ENCODE results near the gene SCEL. TPM values are rescaled to one million over a fixed set of nuclear protein-coding genes. Genes with fewer than 3 reads are reported as not detected.
"Not testable (repeated sequence)": the region's sequence is repeated elsewhere in the genome, so short reads cannot be mapped to it uniquely, and the experiment has no call there.

SCEL gene
- total and polyA plus RNA-seq, 12 donors, result 0.07 to 7.7 (median 0.31) TPM; not detected in 7

GRCh38 chr13:77515785-77516184, 19.7 kb upstream of the SCEL start:
- H3K36me3 ChIP-seq (replicated peaks in 1 of 2), result no peaks in the 10 kb centered on the region
- no peaks in the 10 kb centered on the region for H3K27me3 ChIP-seq
- TF ChIP-seq POLR2A (IDR thresholded peaks at IDR 0.05) (no peak), CTCF (IDR thresholded peaks at IDR 0.05) (no peak)
- intact Hi-C loops (cut with DNase I), result no loop called here
- no peaks in the 10 kb centered on the region for H3K9me3 ChIP-seq (replicated peaks in 1 of 3)
- H3K4me1 ChIP-seq (replicated peaks in 1 of 2), result no peaks in the 10 kb centered on the region
- WGBS, 4 donors, result 70 to 89% (median 84%) methylated on average over 1 to 2 of the region's 2 CpGs
- H3K4me3 ChIP-seq, result no peak overlapping the region
- H3K27ac ChIP-seq, result no peak overlapping the region
- no peak for DNase-seq

- Histone ChIP-seq H3K27me3 (no peaks in the 10 kb centered on the region), H3K4me3 (no peak overlapping the region), H3K9me3 (replicated peaks in 1 of 3) (no peaks in the 10 kb centered on the region), H3K27ac (no peak overlapping the region), H3K4me1 (replicated peaks in 1 of 2) (no peaks in the 10 kb centered on the region), H3K36me3 (replicated peaks in 1 of 2) (no peaks in the 10 kb centered on the region)
- DNase-seq, result no peak
- 64 to 87% (median 72%) methylated on average over 4 of the region's 4 CpGs for WGBS, 4 donors
- no peak for TF ChIP-seq CTCF (IDR thresholded peaks at IDR 0.05)
- no peak for TF ChIP-seq POLR2A (IDR thresholded peaks at IDR 0.05)
- intact Hi-C loops (cut with DNase I), result no loop called here
Measured at GRCh38 chr13:77516342-77516789, 19.1 kb upstream of the SCEL start.

GRCh38 chr13:77518266-77518665, 17.2 kb upstream of the SCEL start:
- Histone ChIP-seq H3K27me3 (no peaks in the 10 kb centered on the region), H3K9me3 (replicated peaks in 1 of 3) (no peaks in the 10 kb centered on the region), H3K4me1 (replicated peaks in 1 of 2) (no peaks in the 10 kb centered on the region), H3K27ac (no peak overlapping the region), H3K36me3 (replicated peaks in 1 of 2) (no peaks in the 10 kb centered on the region), H3K4me3 (no peak overlapping the region)
- intact Hi-C loops (cut with DNase I), result no loop called here
- TF ChIP-seq CTCF (IDR thresholded peaks at IDR 0.05) (no peak), POLR2A (IDR thresholded peaks at IDR 0.05) (no peak)
- no peak for DNase-seq

- H3K4me1 ChIP-seq (replicated peaks in 1 of 2); H3K27ac ChIP-seq; H3K4me3 ChIP-seq; H3K27me3 ChIP-seq; H3K9me3 ChIP-seq (replicated peaks in 1 of 3); H3K36me3 ChIP-seq (replicated peaks in 1 of 2); DNase-seq; intact Hi-C loops (cut with DNase I): not testable (repeated sequence)
- WGBS, 4 donors, result 95 to 100% (median 97%) methylated on average over 1 of the region's 1 CpG
Measured at GRCh38 chr13:77519396-77519795, 16.1 kb upstream of the SCEL start.

- TF ChIP-seq POLR2A (IDR thresholded peaks at IDR 0.05), result no peak
- no peak for TF ChIP-seq CTCF (IDR thresholded peaks at IDR 0.05)
- Histone ChIP-seq H3K4me3 (no peak overlapping the region), H3K4me1 (replicated peaks in 1 of 2) (no peaks in the 10 kb centered on the region), H3K27ac (no peak overlapping the region), H3K27me3 (no peaks in the 10 kb centered on the region), H3K36me3 (replicated peaks in 1 of 2) (no peaks in the 10 kb centered on the region), H3K9me3 (replicated peaks in 1 of 3) (no peaks in the 10 kb centered on the region)
- intact Hi-C loops (cut with DNase I), result no loop called here
- DNase-seq, result no peak
- 74 to 83% (median 75%) methylated on average over 4 of the region's 4 CpGs for WGBS, 4 donors
Measured at GRCh38 chr13:77519808-77520207, 15.7 kb upstream of the SCEL start.

Data from adrenal gland (tissue), 12 donors.